ENCODE data around the gene BAZ2B. TPM values are rescaled to one million over a fixed set of nuclear protein-coding genes. Genes with fewer than 3 reads are reported as not detected.

BAZ2B gene
- total RNA-seq, 1 donor from 2014 or later = 69.8 TPM

DNA sequence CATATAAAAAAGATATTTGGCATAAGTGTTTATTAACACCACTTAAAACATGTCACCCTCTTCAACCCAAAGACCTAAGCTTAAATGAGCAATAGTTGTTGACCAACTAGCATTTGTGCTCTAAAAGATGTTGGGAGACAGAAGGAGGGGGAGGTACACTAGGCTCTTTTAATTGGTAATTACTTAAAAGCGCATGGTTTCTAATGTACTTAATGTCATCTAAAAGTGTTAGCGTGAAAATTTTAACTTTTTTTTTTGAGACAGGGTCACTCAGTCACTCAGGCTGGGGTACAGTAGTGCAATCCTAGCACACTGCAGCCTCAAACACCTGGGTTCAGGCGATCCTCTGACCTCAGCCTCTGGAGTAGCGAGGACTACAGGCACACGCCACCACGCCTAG, 335.3 kb downstream of the BAZ2B start:
- H3K79me2 ChIP-seq (ENCODE audit: insufficient read depth, low read length) = no peaks in the 10 kb centered on the region
- no peaks in the 10 kb centered on the region for H3K27me3 Mint-ChIP-seq (ENCODE audit: low read depth, unreplicated experiment)
- H3K27me3 ChIP-seq (ENCODE audit: insufficient read depth, low read length) = no peaks in the 10 kb centered on the region
- no peaks in the 10 kb centered on the region for H4K20me1 ChIP-seq (ENCODE audit: insufficient read depth, low read length)
- no peak for TF ChIP-seq EZH2 (IDR thresholded peaks at IDR 0.05; ENCODE audit: insufficient read depth, low read length)
- TF ChIP-seq, protein P1, sequence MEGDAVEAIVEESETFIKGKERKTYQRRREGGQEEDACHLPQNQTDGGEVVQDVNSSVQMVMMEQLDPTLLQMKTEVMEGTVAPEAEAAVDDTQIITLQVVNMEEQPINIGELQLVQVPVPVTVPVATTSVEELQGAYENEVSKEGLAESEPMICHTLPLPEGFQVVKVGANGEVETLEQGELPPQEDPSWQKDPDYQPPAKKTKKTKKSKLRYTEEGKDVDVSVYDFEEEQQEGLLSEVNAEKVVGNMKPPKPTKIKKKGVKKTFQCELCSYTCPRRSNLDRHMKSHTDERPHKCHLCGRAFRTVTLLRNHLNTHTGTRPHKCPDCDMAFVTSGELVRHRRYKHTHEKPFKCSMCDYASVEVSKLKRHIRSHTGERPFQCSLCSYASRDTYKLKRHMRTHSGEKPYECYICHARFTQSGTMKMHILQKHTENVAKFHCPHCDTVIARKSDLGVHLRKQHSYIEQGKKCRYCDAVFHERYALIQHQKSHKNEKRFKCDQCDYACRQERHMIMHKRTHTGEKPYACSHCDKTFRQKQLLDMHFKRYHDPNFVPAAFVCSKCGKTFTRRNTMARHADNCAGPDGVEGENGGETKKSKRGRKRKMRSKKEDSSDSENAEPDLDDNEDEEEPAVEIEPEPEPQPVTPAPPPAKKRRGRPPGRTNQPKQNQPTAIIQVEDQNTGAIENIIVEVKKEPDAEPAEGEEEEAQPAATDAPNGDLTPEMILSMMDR (IDR thresholded peaks at IDR 0.05; ENCODE audit: insufficient read depth, low read depth, low read length) = no peak
- no peak overlapping the region for H3K4me2 ChIP-seq (ENCODE audit: low read length)
- H2AFZ ChIP-seq (ENCODE audit: low read depth, low read length) = no peak overlapping the region
- H3K4me1 Mint-ChIP-seq (ENCODE audit: low read depth, unreplicated experiment) = peaks cover 3% of the 10 kb centered on the region
- H3K9me3 Mint-ChIP-seq (ENCODE audit: unreplicated experiment) = no peaks in the 10 kb centered on the region
- DNase-seq (ENCODE audit: low read depth) = no peak
- H3K36me3 Mint-ChIP-seq (ENCODE audit: low read depth, unreplicated experiment) = no peaks in the 10 kb centered on the region
- no peak overlapping the region for H3K4me3 ChIP-seq (ENCODE audit: insufficient read depth, low read depth, low read length)
- H3K4me3 Mint-ChIP-seq (ENCODE audit: unreplicated experiment) = no peak overlapping the region
- H3K36me3 ChIP-seq (ENCODE audit: insufficient read depth, low read length) = no peaks in the 10 kb centered on the region
- no peak overlapping the region for H3K27ac ChIP-seq (ENCODE audit: low read depth, low read length)
- no peaks in the 10 kb centered on the region for H3K9me3 ChIP-seq (ENCODE audit: insufficient read depth, low read depth, low read length)
- no peak for FAIRE-seq
- H3K27ac Mint-ChIP-seq (ENCODE audit: unreplicated experiment) = no peak overlapping the region
- peaks cover 5% of the 10 kb centered on the region for H3K4me1 ChIP-seq (ENCODE audit: insufficient read depth, low read length)
- no peak overlapping the region for H3K9ac ChIP-seq (ENCODE audit: low read length)

DNA sequence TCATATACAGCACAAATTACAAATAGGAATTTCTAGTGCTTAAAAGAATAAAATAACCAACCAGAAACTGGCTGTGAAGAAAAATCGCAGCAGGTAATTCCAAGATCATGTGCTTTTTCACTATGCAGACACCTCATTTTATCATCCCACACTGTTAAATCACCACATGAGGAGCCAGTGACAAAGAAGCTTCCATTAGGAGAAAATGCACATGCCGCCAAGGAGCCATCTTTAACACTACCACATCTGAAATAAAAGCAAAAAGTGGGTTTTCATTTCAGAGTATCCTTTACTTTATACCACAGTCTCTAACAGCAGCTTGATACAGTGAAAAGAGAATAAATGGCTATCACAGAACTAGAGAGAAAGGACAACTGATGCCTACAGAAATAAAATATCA, 336.6 kb downstream of the BAZ2B start:
- FAIRE-seq = no peak
- no peak overlapping the region for H2AFZ ChIP-seq (ENCODE audit: low read depth, low read length)
- H3K27me3 Mint-ChIP-seq (ENCODE audit: low read depth, unreplicated experiment) = no peaks in the 10 kb centered on the region
- H3K9ac ChIP-seq (ENCODE audit: low read length) = no peak overlapping the region
- no peaks in the 10 kb centered on the region for H3K36me3 Mint-ChIP-seq (ENCODE audit: low read depth, unreplicated experiment)
- DNase-seq (ENCODE audit: low read depth) = no peak
- H3K4me3 ChIP-seq (ENCODE audit: insufficient read depth, low read depth, low read length) = no peak overlapping the region
- H3K4me2 ChIP-seq (ENCODE audit: low read length) = no peak overlapping the region
- no peaks in the 10 kb centered on the region for H3K4me1 ChIP-seq (ENCODE audit: insufficient read depth, low read length)
- peaks cover 3% of the 10 kb centered on the region for H3K4me1 Mint-ChIP-seq (ENCODE audit: low read depth, unreplicated experiment)
- H3K36me3 ChIP-seq (ENCODE audit: insufficient read depth, low read length) = no peaks in the 10 kb centered on the region
- H3K9me3 ChIP-seq (ENCODE audit: insufficient read depth, low read depth, low read length) = no peaks in the 10 kb centered on the region
- no peak overlapping the region for H3K27ac ChIP-seq (ENCODE audit: low read depth, low read length)
- no peak overlapping the region for H3K27ac Mint-ChIP-seq (ENCODE audit: unreplicated experiment)
- H4K20me1 ChIP-seq (ENCODE audit: insufficient read depth, low read length) = no peaks in the 10 kb centered on the region
- no peaks in the 10 kb centered on the region for H3K9me3 Mint-ChIP-seq (ENCODE audit: unreplicated experiment)
- no peak for TF ChIP-seq EZH2 (IDR thresholded peaks at IDR 0.05; ENCODE audit: insufficient read depth, low read length)
- TF ChIP-seq, protein P1 (IDR thresholded peaks at IDR 0.05; ENCODE audit: insufficient read depth, low read depth, low read length) = no peak
- no peaks in the 10 kb centered on the region for H3K79me2 ChIP-seq (ENCODE audit: insufficient read depth, low read length)
- no peaks in the 10 kb centered on the region for H3K27me3 ChIP-seq (ENCODE audit: insufficient read depth, low read length)
- H3K4me3 Mint-ChIP-seq (ENCODE audit: unreplicated experiment) = no peak overlapping the region

- H3K79me2 ChIP-seq (ENCODE audit: insufficient read depth, low read length) = no peaks in the 10 kb centered on the region
- no peaks in the 10 kb centered on the region for H3K9me3 Mint-ChIP-seq (ENCODE audit: unreplicated experiment)
- peaks cover 2% of the 10 kb centered on the region for H3K36me3 Mint-ChIP-seq (ENCODE audit: low read depth, unreplicated experiment)
- H3K27ac ChIP-seq (ENCODE audit: low read depth, low read length) = no peak overlapping the region
- no peak for FAIRE-seq
- H3K27me3 ChIP-seq (ENCODE audit: insufficient read depth, low read length) = no peaks in the 10 kb centered on the region
- no peak for DNase-seq (ENCODE audit: low read depth)
- no peak overlapping the region for H3K4me3 Mint-ChIP-seq (ENCODE audit: unreplicated experiment)
- H3K4me1 ChIP-seq (ENCODE audit: insufficient read depth, low read length) = no peaks in the 10 kb centered on the region
- H3K4me1 Mint-ChIP-seq (ENCODE audit: low read depth, unreplicated experiment) = peaks cover 9% of the 10 kb centered on the region
- no peak overlapping the region for H2AFZ ChIP-seq (ENCODE audit: low read depth, low read length)
- H3K9me3 ChIP-seq (ENCODE audit: insufficient read depth, low read depth, low read length) = no peaks in the 10 kb centered on the region
- H3K36me3 ChIP-seq (ENCODE audit: insufficient read depth, low read length) = no peaks in the 10 kb centered on the region
- no peaks in the 10 kb centered on the region for H3K27me3 Mint-ChIP-seq (ENCODE audit: low read depth, unreplicated experiment)
- H3K27ac Mint-ChIP-seq (ENCODE audit: unreplicated experiment) = no peak overlapping the region
- no peak overlapping the region for H3K4me3 ChIP-seq (ENCODE audit: insufficient read depth, low read depth, low read length)
- no peaks in the 10 kb centered on the region for H4K20me1 ChIP-seq (ENCODE audit: insufficient read depth, low read length)
- no peak overlapping the region for H3K4me2 ChIP-seq (ENCODE audit: low read length)
- H3K9ac ChIP-seq (ENCODE audit: low read length) = no peak overlapping the region
- TF ChIP-seq, protein P1 (IDR thresholded peaks at IDR 0.05; ENCODE audit: insufficient read depth, low read depth, low read length) = no peak
- no peak for TF ChIP-seq EZH2 (IDR thresholded peaks at IDR 0.05; ENCODE audit: insufficient read depth, low read length)
Observed at GRCh38 chr2:159275111-159275510, 341.2 kb downstream of the BAZ2B start.

Measured in astrocyte (in vitro differentiated cells and primary cell).